HG02840 (cell line): Measurements from ENCODE around the gene TNFRSF12A.

Experiments
- ATAC-seq: cut with Tn5 transposase; IDR thresholded peaks from one replicate; pipeline ENCODE4 v1.9.1; 2021; ENCODE audit warnings: mild to moderate bottlenecking, moderate library complexity, moderate number of reproducible peaks; ENCODE audit not compliant: unreplicated experiment, low FRiP score

TNFRSF12A gene

DNA sequence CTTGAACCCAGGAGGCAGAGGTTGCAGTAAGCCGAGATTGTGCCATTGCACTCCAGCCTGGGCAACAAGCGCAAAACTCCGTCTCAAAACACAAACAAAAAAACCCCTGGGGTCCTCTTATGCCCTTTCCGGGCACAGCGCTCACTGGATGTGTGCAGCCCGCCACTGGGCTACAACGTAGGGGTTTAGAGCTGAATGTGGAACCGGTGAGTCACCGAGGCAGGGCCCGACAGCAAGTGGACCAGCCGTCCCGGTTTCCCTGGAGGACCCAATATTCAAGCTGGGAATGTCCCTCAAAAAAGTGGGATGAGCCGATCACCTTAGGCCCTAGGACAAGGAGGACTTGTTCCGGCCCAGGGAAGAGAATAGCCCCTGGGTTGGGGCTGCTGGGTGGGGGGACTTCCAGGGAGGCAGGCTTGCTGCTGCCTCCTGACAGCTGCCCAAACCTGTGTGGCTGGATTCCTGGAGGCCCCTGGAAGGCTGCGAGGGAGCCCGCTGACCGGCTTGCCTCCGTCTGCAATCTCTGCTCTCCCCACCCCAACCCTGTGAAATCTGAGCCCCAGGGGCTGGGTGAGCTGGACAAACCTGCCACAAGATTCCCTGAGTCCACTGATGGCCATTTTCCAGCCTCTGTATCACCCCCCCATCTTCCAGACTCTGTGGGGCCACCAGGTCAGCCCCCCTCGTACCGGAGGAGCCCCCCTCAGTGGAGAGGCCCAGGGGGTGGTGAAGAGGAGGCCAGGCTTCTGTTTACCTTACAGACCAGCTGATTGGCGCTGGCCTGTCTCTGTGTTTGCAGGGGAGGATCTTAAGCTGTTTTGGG lies 10.4 kb upstream of the TNFRSF12A start:
- ATAC-seq: no peak

- ATAC-seq: no peak
These were observed 9.7 kb upstream of the TNFRSF12A start for GRCh38 chr16:3010510-3010909.

DNA sequence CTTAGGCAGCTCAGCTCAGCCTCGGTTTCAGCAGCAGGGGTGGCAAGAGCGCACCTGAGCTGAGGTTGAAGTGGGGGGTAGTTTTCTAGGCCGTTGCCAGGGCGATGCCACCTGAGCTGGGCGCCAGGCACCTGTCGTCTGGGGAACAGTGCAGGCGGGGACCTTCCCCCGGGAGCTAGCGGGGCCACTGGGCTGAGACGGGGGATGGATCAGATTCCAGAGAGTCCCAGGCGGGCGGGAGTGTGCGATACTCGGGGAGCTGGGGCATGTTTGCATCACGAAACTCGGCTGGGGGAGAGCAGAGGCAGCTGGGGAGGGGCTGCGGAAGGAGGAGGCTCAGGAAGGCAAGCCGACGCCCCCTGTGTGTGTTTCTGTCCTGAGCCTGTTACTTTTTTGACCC lies 7.9 kb upstream of the TNFRSF12A start:
- no peak for ATAC-seq

- ATAC-seq: no peak
These were observed 7.2 kb upstream of the TNFRSF12A start, which contains the start of gene CLDN9 for GRCh38 chr16:3012828-3013420. TSS of gene CLDN9 (plus strand) at chr16:3012923. CDS start at chr16:3013363, 440 bp downstream.

GRCh38 chr16:3013491-3013951 lies 6.6 kb upstream of the TNFRSF12A start:
- ATAC-seq: no peak

DNA sequence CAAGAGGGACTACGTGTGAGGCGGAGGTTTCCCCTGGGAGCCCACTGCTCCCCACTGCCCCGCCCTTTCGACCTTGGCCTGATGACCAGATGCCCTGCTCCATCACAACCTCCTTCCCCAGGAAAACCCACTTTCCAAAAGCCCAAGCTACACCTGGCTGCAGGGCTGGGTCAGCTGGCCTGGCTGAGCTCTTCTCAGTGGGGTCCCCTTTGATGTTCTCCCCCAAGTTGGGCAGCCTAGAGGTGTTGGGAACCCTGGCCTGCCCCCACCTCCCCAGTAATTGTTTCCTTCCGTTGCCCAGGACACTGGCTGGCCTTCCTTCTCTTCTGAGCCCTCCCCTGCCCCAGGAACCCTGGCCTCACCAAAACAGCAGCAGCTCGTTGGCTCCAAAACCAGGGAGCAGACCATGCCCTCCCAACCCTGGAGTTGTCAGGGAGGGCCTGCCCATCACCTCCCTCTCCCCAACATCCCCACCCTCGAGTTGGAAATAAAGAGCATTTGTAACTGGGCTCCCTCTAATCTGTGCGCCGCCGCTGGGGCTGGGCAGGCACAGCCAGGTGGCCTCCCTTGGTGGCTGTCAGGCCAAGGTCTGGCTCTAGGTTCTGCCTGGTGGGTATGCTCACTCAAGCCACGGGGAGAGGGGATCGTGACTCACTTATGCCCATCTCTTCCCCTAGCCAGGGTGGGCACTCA lies 6.0 kb upstream of the TNFRSF12A start:
- no peak for ATAC-seq

GRCh38 chr16:3014971-3015370 lies 5.2 kb upstream of the TNFRSF12A start:
- ATAC-seq: no peak

DNA sequence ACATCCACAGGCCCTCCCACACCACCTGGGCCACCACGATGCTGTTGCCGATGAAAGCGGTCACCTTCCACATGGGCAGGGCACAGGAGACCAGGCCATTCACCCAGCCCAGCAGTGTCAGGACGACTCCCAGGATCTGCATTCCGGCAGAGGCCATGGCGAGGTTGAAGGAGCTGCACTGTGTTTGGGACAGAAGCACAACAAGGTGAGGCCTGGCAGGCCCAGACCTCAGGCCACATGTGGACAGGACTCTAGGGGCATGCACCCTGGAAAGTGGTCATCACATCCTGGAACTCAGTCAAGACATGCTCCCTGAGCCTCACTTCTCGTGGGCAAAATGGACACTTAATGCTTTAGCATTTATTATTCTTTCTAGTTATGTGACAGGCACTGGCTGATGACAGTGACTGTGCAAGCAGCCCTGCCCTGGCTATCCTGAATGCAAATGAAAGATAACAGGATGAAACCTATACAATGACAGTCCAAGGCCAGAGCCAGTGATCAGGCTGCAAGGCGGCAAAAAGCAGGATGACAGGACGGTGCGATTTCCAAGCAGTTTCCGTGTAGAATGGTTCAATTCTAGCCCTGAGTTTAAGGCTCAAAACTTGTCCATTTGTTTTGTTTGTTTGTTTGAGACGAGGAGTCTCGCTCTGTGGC lies 4.2 kb upstream of the TNFRSF12A start:
- ATAC-seq: no peak

- no peak for ATAC-seq
These were observed 2.8 kb upstream of the TNFRSF12A start for GRCh38 chr16:3017344-3017743.

- ATAC-seq: no peak
These were observed 2.2 kb upstream of the TNFRSF12A start, which contains the start of gene CLDN6 for GRCh38 chr16:3017794-3018506. TSS of gene CLDN6 (minus strand) at chr16:3018183. CDS start at chr16:3016021, 2,162 bp downstream.

DNA sequence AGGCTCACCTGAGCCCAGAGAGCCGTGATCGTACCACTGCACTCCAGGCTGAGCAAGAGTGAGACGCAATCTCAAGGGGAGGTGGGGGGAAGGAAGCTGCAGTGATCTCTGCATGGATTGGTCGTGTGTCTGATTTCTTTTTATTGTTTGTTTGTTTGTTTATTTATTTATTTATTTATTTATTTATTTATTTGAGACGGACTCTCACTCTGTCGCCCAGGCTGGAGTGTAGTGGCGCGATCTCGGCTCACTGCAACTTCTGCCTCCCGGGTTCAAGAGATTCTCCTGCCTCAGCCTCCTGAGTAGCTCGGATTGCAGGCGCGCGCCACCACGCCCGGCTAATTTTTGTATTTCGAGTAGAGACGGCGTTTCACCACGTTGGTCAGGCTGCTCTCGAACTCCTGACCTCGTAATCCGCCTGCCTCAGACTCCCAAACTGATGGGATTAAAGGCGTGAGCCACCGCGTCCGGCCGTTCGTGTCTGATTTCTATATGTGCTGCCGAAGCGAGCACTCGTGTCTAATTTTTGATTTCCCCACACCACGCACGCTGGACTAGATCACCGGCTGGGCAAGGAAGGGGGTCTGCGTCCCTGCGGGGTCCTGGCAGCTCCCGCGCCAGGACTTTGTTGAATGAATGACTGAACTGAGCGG lies 448 bp upstream of the TNFRSF12A start:
- ATAC-seq: no peak

GRCh38 chr16:3020604-3021448 lies 658 bp downstream of the TNFRSF12A start:
- ATAC-seq: no peak

DNA sequence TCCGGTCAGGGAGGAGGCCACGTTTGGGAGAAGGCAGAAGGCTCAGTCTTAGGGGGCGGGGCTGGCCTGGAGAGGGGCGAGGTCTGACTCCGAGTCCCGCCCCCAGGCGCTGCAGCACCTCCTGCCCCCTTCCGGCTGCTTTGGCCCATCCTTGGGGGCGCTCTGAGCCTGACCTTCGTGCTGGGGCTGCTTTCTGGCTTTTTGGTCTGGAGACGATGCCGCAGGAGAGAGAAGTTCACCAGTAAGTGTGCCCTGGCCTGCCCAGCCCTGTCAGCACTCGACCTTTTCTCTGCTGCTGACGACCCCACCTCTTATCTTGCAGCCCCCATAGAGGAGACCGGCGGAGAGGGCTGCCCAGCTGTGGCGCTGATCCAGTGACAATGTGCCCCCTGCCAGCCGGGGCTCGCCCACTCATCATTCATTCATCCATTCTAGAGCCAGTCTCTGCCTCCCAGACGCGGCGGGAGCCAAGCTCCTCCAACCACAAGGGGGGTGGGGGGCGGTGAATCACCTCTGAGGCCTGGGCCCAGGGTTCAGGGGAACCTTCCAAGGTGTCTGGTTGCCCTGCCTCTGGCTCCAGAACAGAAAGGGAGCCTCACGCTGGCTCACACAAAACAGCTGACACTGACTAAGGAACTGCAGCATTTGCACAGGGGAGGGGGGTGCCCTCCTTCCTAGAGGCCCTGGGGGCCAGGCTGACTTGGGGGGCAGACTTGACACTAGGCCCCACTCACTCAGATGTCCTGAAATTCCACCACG lies 1.5 kb downstream of the TNFRSF12A start:
- no peak for ATAC-seq

- no peak for ATAC-seq
These were observed 2.1 kb downstream of the TNFRSF12A start for GRCh38 chr16:3022208-3022683.

DNA sequence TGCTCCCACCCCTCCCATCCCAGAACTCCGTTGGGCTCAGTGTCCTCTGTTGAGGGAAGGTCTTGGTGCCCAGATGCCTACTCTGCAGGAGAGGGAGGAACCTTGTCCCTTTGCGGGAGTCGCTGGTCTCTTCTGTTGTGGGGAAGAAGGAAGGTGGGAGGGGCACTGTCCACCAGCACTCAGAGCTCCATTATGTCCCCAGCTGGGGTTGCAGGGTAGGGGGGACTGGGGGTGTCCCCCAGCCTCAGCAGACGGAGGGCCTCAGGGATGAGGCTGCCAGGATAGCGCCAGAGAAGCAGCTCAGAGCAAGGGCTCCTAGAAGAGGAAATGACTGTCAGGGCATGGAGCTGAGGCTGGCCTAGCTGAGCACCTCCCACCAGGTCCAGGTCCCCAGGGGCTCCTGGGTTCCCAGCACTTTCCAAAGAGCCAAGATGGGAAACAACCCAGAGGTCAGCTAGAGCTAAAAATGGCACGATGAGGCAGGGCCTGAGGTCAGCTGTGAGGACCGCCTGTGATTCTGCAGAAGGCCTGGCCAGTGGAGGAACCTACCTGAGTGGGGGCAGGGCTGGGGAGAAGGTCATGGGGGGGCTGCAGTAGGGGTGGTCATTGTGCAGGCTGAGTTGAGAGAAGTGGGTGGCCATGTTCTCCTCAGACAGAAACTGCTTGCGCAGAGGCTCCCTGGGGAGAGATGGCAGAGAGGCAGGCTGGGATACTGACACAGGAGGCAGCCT lies 2.7 kb downstream of the TNFRSF12A start:
- ATAC-seq: no peak

DNA sequence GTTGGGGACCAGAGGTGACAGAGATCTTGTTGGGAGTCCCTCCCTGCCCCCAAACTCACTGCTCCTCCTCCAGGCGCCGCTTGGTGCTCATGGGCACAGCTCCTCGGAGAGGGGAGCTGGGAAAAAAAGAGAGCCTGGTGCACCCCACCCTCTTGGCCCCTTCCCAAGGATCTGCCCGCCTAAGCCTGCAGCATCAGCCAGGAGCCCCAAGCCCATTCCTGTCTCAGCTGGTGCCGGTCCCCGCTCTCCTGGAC lies 3.2 kb downstream of the TNFRSF12A start:
- no peak for ATAC-seq

- ATAC-seq: peak; percentile 63
These were observed 3.7 kb downstream of the TNFRSF12A start, which contains the start of the genes HCFC1R1 and THOC6 for GRCh38 chr16:3023669-3024478. TSS of gene HCFC1R1 (minus strand) at chr16:3023942. CDS start at chr16:3023941, 1 bp downstream. TSS of gene THOC6 (plus strand) at chr16:3024035. CDS start at chr16:3024327, 292 bp downstream.
